GM23338 (cell line): ENCODE data around the gene RYR2. TPM values are rescaled to one million over a fixed set of nuclear protein-coding genes. Genes with fewer than 3 reads are reported as not detected.
A peak's percentile ranks its signal among the peaks of the same experiment; 100 is the strongest.

Source experiments
- ATAC-seq: fragments of 200-7000 bp; cut with Tn5 transposase; 3 replicates; pipeline ENCODE4 v1.9.1; 2020
- DNase-seq: peaks from one replicate; pipeline ENCODE4 v3.0.0-alpha.2; 2015; ENCODE audit warnings: low spot score
- H2AFZ ChIP-seq: fragments of 200-600 bp; sonication (generic); 2 replicates; pipeline ENCODE4 v1.8.0; 2016; ENCODE audit warnings: antibody characterized with exemption, mild to moderate bottlenecking, moderate library complexity
- H3F3A ChIP-seq: fragments of 200-600 bp; sonication (generic); replicated peaks from 2 replicates; pipeline ENCODE4 v1.8.0; 2017; ENCODE audit warnings: antibody characterized with exemption, mixed run types, low read depth
- H3K27ac ChIP-seq: fragments of 200-600 bp; sonication (generic); 2 replicates; pipeline ENCODE4 v1.6.1; 2016; ENCODE audit warnings: low read depth
- H3K27me3 ChIP-seq: fragments of 200-600 bp; sonication (generic); 2 replicates; pipeline ENCODE4 v1.8.0; 2016; ENCODE audit warnings: mild to moderate bottlenecking, mixed run types, moderate library complexity; ENCODE audit not compliant: insufficient read depth
- H3K36me3 ChIP-seq: fragments of 200-600 bp; sonication (generic); 2 replicates; pipeline ENCODE4 v1.8.0; 2016; ENCODE audit warnings: mild to moderate bottlenecking; ENCODE audit not compliant: insufficient read depth
- H3K4me1 ChIP-seq: fragments of 200-600 bp; sonication (generic); 2 replicates; pipeline ENCODE4 v1.8.0; 2016; ENCODE audit warnings: mild to moderate bottlenecking, moderate library complexity; ENCODE audit not compliant: insufficient read depth
- H3K4me2 ChIP-seq: fragments of 200-600 bp; sonication (generic); 2 replicates; pipeline ENCODE4 v1.7.1; 2017; ENCODE audit warnings: mixed run types
- H3K4me3 ChIP-seq: fragments of 200-600 bp; sonication (generic); 2 replicates; pipeline ENCODE4 v1.6.1; 2016; ENCODE audit warnings: mixed run types
- H3K79me2 ChIP-seq: fragments of 200-600 bp; sonication (generic); replicated peaks from 2 replicates; pipeline ENCODE4 v1.8.0; 2017; ENCODE audit warnings: mild to moderate bottlenecking; ENCODE audit not compliant: insufficient read depth
- H3K9me2 ChIP-seq: fragments of 200-600 bp; sonication (generic); 2 replicates; pipeline ENCODE4 v1.8.0; 2017; ENCODE audit not compliant: insufficient read depth
- H4K20me1 ChIP-seq: fragments of 200-600 bp; sonication (generic); replicated peaks from 2 replicates; pipeline ENCODE4 v1.8.0; 2017; ENCODE audit warnings: mild to moderate bottlenecking; ENCODE audit not compliant: insufficient read depth
- H3K27ac Mint-ChIP-seq: 2 replicates; pipeline ENCODE4 v1.8.0; 2020; ENCODE audit warnings: inconsistent platforms, mild to moderate bottlenecking, moderate library complexity, mixed read lengths
- H3K27me3 Mint-ChIP-seq: 3 replicates; pipeline ENCODE4 v1.8.0; 2022; ENCODE audit warnings: low read depth, mild to moderate bottlenecking, moderate library complexity, mixed read lengths, inconsistent platforms; ENCODE audit not compliant: insufficient read depth, poor library complexity
- H3K36me3 Mint-ChIP-seq: 3 replicates; pipeline ENCODE4 v1.8.0; 2021; ENCODE audit warnings: low read depth, mild to moderate bottlenecking, inconsistent platforms, moderate library complexity, mixed read lengths
- H3K4me1 Mint-ChIP-seq: 3 replicates; pipeline ENCODE4 v1.8.0; 2020; ENCODE audit warnings: mild to moderate bottlenecking, inconsistent platforms, mixed read lengths
- H3K4me3 Mint-ChIP-seq: 3 replicates; pipeline ENCODE4 v1.8.0; 2021; ENCODE audit warnings: moderate library complexity, mild to moderate bottlenecking, inconsistent platforms, mixed read lengths
- H3K9me3 Mint-ChIP-seq: 3 replicates; pipeline ENCODE4 v1.8.0; 2020; ENCODE audit warnings: moderate library complexity, mild to moderate bottlenecking, inconsistent platforms, mixed read lengths
- CREB1 ChIP-seq: fragments of 250-450 bp; sonication (Bioruptor Pico); IDR thresholded peaks from 2 replicates; pipeline ENCODE4 v1.5.0; 2020; ENCODE audit warnings: low read depth, mild to moderate bottlenecking, moderate library complexity
- CTCF ChIP-seq, 2 experiments: fragments of 200-600 bp in 1 of 2; sonication (generic) in 1 of 2; conservative IDR thresholded peaks; 2 replicates each; pipeline versions ENCODE4 v1.5.1 to v1.6.1; 2016 to 2017; ENCODE audit warnings: antibody characterized with exemption in 2 of 2, low read depth in 2 of 2, mild to moderate bottlenecking in 2 of 2, moderate library complexity in 1 of 2
- ETS1 ChIP-seq: IDR thresholded peaks from 2 replicates; pipeline ENCODE4 v1.6.1; 2016; ENCODE audit warnings: antibody characterized with exemption
- EZH2 ChIP-seq: fragments of 200-600 bp; sonication (generic); IDR thresholded peaks from one replicate; pipeline ENCODE4 v1.8.0; 2017; ENCODE audit warnings: antibody characterized with exemption, mild to moderate bottlenecking, low read depth; ENCODE audit not compliant: unreplicated experiment
- EZH2phosphoT487 ChIP-seq: fragments of 200-600 bp; sonication (generic); IDR thresholded peaks from one replicate; pipeline ENCODE4 v1.8.1; 2018; ENCODE audit warnings: antibody characterized with exemption; ENCODE audit not compliant: unreplicated experiment
- JUNB ChIP-seq: IDR thresholded peaks from one replicate; pipeline ENCODE4 v1.6.1; 2016; ENCODE audit warnings: antibody characterized with exemption; ENCODE audit not compliant: unreplicated experiment
- NANOG ChIP-seq: IDR thresholded peaks from 2 replicates; pipeline ENCODE4 v1.6.1; 2016; ENCODE audit warnings: antibody characterized with exemption, borderline replicate concordance
- POLR2AphosphoS5 ChIP-seq: IDR thresholded peaks from 2 replicates; pipeline ENCODE4 v1.6.1; 2016; ENCODE audit warnings: antibody characterized with exemption, low read depth
- REST ChIP-seq: IDR thresholded peaks from one replicate; pipeline ENCODE4 v1.6.1; 2018; ENCODE audit warnings: antibody characterized with exemption; ENCODE audit not compliant: unreplicated experiment
- STAT1 ChIP-seq: IDR thresholded peaks from one replicate; pipeline ENCODE4 v1.6.1; 2016; ENCODE audit warnings: antibody characterized with exemption; ENCODE audit not compliant: unreplicated experiment
- ZNF114 ChIP-seq: fragments of 250-450 bp; sonication (Bioruptor Pico); IDR thresholded peaks from 2 replicates; pipeline ENCODE4 v1.5.0; 2020; ENCODE audit warnings: mild to moderate bottlenecking, moderate library complexity
- ZNF331 ChIP-seq: fragments of 250-450 bp; sonication (Bioruptor Pico); IDR thresholded peaks from 2 replicates; pipeline ENCODE4 v1.5.0; 2020; ENCODE audit warnings: low read depth, mild to moderate bottlenecking, moderate library complexity
- polyA plus RNA-seq: library from polyadenylated mRNA; unstranded; fragments of >200 nt; fragmentation: Nextera tagmentation; extraction: Ambion mirVana; gene quantifications from 2 replicates; pipeline ENCODE4 v1.2.1, GENCODE V29; 2016
- total RNA-seq: library from RNA; depleted of rRNA; stranded (reverse); fragments of >200 nt; shearing (Covaris generic); gene quantifications from 2 replicates; pipeline ENCODE4 v1.2.3, GENCODE V29; 2014

Gene RYR2
- total and polyA plus RNA-seq, 2 experiments from 2014 or later = 8.9 to 10.0 TPM

- DNase-seq (peak; percentile 48), ATAC-seq (no peak; the same call in 1 of the 3 replicates)
- Histone ChIP-seq H2AFZ (no peak overlapping the region), H3K4me3 (no peak overlapping the region), H3K27me3 (no peaks in the 10 kb centered on the region), H4K20me1 (no peaks in the 10 kb centered on the region), H3K4me1 (peaks cover 7% of the 10 kb centered on the region; the same call in 1 of the 2 replicates), H3K4me2 (no peak overlapping the region), H3F3A (no peaks in the 10 kb centered on the region), H3K79me2 (no peaks in the 10 kb centered on the region), H3K9me2 (peaks cover 5% of the 10 kb centered on the region; the same call in 1 of the 2 replicates), H3K36me3 (0 out of 2 replicates have a peak, but pooled peaks cover 8% of the 10 kb centered on the region), H3K27ac (no peak overlapping the region)
- Mint-ChIP-seq H3K4me3 (no peak overlapping the region), H3K36me3 (peaks cover 11% of the 10 kb centered on the region; the same call in 2 of the 3 replicates), H3K27me3 (no peaks in the 10 kb centered on the region), H3K4me1 (peaks cover 7% of the 10 kb centered on the region), H3K27ac (no peak overlapping the region), H3K9me3 (peaks cover 4% of the 10 kb centered on the region)
- TF ChIP-seq ETS1 = no peak
- peak; percentile 40 to 54 for TF ChIP-seq CTCF (conservative IDR thresholded peaks at IDR 0.05; ENCODE audit: low read depth in 2 of 2)
These were observed 528.5 kb downstream of the RYR2 start for GRCh38 chr1:237570530-237570929.

GRCh38 chr1:237574536-237574935 is 532.6 kb downstream of the RYR2 start:
- 0 out of 2 replicates have a peak, but pooled peaks cover 8% of the 10 kb centered on the region for H3K36me3 ChIP-seq
- peaks cover 23% of the 10 kb centered on the region for H3K9me3 Mint-ChIP-seq
- no peak overlapping the region for H3K4me3 ChIP-seq
- no peaks in the 10 kb centered on the region for H3K27me3 ChIP-seq
- no peak for ATAC-seq
- H3K79me2 ChIP-seq = no peaks in the 10 kb centered on the region
- H3K4me1 ChIP-seq = no peaks in the 10 kb centered on the region
- H3K27ac Mint-ChIP-seq = no peak overlapping the region
- H3K27me3 Mint-ChIP-seq = peaks cover 1% of the 10 kb centered on the region
- H3F3A ChIP-seq = no peaks in the 10 kb centered on the region
- H3K9me2 ChIP-seq = peaks cover 12% of the 10 kb centered on the region; the same call in 1 of the 2 replicates
- no peaks in the 10 kb centered on the region for H4K20me1 ChIP-seq
- DNase-seq = no peak
- no peak overlapping the region for H3K4me2 ChIP-seq
- H3K36me3 Mint-ChIP-seq = peaks cover 25% of the 10 kb centered on the region
- H3K4me3 Mint-ChIP-seq = no peak overlapping the region
- H3K4me1 Mint-ChIP-seq = no peaks in the 10 kb centered on the region
- no peak overlapping the region for H3K27ac ChIP-seq
- H2AFZ ChIP-seq = no peak overlapping the region
- TF ChIP-seq STAT1 (no peak), POLR2AphosphoS5 (no peak), CREB1 (CRISPR knock-in tag) (no peak), NANOG (no peak), JUNB (no peak), EZH2 (no peak), REST (no peak), ZNF114 (CRISPR knock-in tag) (no peak), ETS1 (no peak), ZNF331 (no peak), CTCF (conservative IDR thresholded peaks at IDR 0.05; ENCODE audit: low read depth in 2 of 2) (no peak), EZH2phosphoT487 (no peak)
